Right lobe of liver (tissue), 4 donors: ENCODE data around the gene HSPA6.
"Not testable (repeated sequence)": the region's sequence is repeated elsewhere in the genome, so short reads cannot be mapped to it uniquely, and the experiment has no call there.

Source experiments
- CTCF ChIP-seq, 4 donors: fragments of 200-600 bp in 3 of 4; fragments of 450-650 bp in 1 of 4; IDR thresholded peaks; one replicate each; pipeline versions ENCODE4 v1.5.1 to v1.8.0; 2016 to 2022; ENCODE audit warnings: antibody characterized with exemption in 4 of 4, mild to moderate bottlenecking in 2 of 4
- POLR2A ChIP-seq: fragments of 450-650 bp; IDR thresholded peaks from one replicate; pipeline ENCODE4 v1.6.1; 2017; ENCODE audit warnings: antibody characterized with exemption, mild to moderate bottlenecking
- donor health status: DM: no; HTN: no; CAD: no.
- donor health status: DM: no; HTN: no; CAD: no.
- donor health status: DM: no; HTN: yes; CAD: no.

DNA sequence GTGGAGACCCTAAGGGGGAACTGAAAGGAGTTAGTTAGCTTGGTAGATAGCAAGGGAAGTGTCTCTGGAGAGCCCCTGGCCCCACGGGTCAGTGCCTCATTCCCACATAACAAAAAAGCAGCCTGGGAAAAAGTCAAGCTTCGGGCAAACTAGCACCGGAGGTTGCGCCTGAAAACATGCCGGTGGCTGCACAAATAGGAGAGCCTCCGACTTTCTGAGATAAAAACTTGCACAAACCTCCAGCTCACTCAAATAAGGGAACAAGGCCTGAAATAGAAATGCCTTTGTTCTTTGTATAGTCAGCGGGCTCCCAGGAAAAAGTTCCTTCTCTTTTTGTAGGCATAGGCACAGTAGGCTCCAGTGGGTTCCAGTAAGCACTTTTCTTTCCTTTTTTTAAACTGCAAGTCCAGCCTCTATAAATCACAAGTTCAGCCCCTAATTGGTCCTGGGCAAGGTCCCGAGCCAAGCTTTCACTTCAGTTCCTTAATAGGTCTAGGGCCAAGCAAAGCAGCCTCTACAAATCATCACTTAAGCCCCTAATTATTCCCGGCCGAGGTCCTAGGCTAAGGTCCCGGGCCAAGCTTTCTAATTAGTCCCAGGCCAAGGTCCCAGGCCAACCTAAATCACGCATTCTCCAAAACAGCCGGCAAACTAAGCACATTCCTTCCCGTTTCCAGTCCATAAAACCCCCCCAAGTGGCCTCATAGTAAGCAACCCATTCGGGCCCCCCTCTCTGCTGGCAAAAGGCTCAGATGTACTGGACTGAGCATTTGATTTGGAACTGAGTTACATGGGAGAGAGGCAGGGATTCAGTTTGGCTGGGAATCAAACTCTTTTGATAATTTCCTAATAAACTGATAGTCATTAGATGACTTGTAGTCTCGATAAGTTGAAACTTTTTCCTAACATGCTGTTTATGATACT is 8.6 kb downstream of the HSPA6 start:
- TF ChIP-seq POLR2A = peak; percentile 12
- not testable (repeated sequence) for TF ChIP-seq CTCF (IDR thresholded peaks at IDR 0.05)
